Heart left ventricle (tissue), 16 donors: ENCODE data around the gene UPK3A. TPM values are rescaled to one million over a fixed set of nuclear protein-coding genes. Genes with fewer than 3 reads are reported as not detected.

ENCODE experiments used
- ATAC-seq, 4 donors: fragments of 200-7000 bp; cut with Tn5 transposase; one replicate each; pipeline ENCODE4 v1.9.1; 2020 to 2022; ENCODE audit warnings: moderate library complexity in 4 of 4, mild to moderate bottlenecking in 3 of 4, moderate number of reproducible peaks in 1 of 4
- DNase-seq, 5 donors: peaks; one replicate each; pipeline ENCODE4 v3.0.0-alpha.2; 2020
- H3K27ac ChIP-seq, 12 donors: fragments of 200-600 bp; sonication (generic) in 4 of 12; one replicate each; pipeline versions ENCODE4 v1.5.0 to v1.8.0; 2016 to 2022; ENCODE audit warnings: mild to moderate bottlenecking in 2 of 12
- H3K27me3 ChIP-seq, 9 donors: fragments of 200-600 bp; sonication (generic) in 2 of 9; one replicate each; pipeline versions ENCODE4 v1.5.1 to v1.8.0; 2016 to 2022; ENCODE audit warnings: mild to moderate bottlenecking in 3 of 9
- H3K36me3 ChIP-seq, 9 donors: fragments of 200-600 bp; sonication (generic) in 2 of 9; one replicate each; pipeline versions ENCODE4 v1.5.0 to v1.8.0; 2018 to 2022; ENCODE audit warnings: mild to moderate bottlenecking in 2 of 9
- H3K4me1 ChIP-seq, 12 donors: fragments of 200-600 bp; sonication (generic) in 4 of 12; one replicate each; pipeline versions ENCODE4 v1.5.0 to v1.8.0; 2016 to 2022; ENCODE audit warnings: mild to moderate bottlenecking in 3 of 12
- H3K4me3 ChIP-seq, 12 donors: fragments of 200-600 bp; sonication (generic) in 4 of 12; one replicate each; pipeline versions ENCODE4 v1.5.0 to v1.8.0; 2017 to 2022; ENCODE audit warnings: mild to moderate bottlenecking in 9 of 12, moderate library complexity in 4 of 12
- H3K9me3 ChIP-seq, 12 donors: fragments of 200-600 bp; sonication (generic) in 4 of 12; one replicate each; pipeline versions ENCODE4 v1.5.0 to v1.8.0; 2016 to 2022; ENCODE audit warnings: mild to moderate bottlenecking in 1 of 12
- CTCF ChIP-seq, 12 donors: fragments of 200-600 bp; sonication (generic) in 4 of 12; IDR thresholded peaks; one replicate each; pipeline versions ENCODE4 v1.5.0 to v1.8.0; 2018 to 2022; ENCODE audit warnings: antibody characterized with exemption in 12 of 12, mild to moderate bottlenecking in 5 of 12
- POLR2A ChIP-seq, 2 donors: fragments of 450-650 bp; IDR thresholded peaks; one replicate each; pipeline ENCODE4 v1.6.1; 2017; ENCODE audit warnings: antibody characterized with exemption in 2 of 2, mild to moderate bottlenecking in 2 of 2, moderate library complexity in 2 of 2
- WGBS, 4 donors: extraction: QIAGEN DNeasy Blood & Tissue Kit in 2 of 4; methylation state at CpG; one replicate each; pipeline versions ENCODE4 v1.1.5 to v1.1.7; 2013 to 2018; 5-methylcytosine and 5-hydroxymethylcytosine counted together
- intact Hi-C, 10 donors: fragments of 100-400 bp; cut with DNase I; formaldehyde crosslinking; loops; one replicate each; pipeline versions ENCODE4 v1.11.1 to v1.14.2; 2022
- polyA plus RNA-seq, 2 donors: library from polyadenylated mRNA; stranded (reverse); fragments of 200-250 nt; gene quantifications; one replicate each; pipeline ENCODE4 v1.2.3, GENCODE V29; 2013
- total RNA-seq, 9 donors: library from RNA; depleted of rRNA in 2 of 9; stranded (reverse); fragments of >200 nt in 2 of 9; fragmentation: NEBNext Ultra II Directional in 3 of 9; extraction: Animal tissue kit (Norgen Biotek cat#: 25700) in 3 of 9; gene quantifications; one replicate each; pipeline versions ENCODE4 v1.1.0 to v1.2.4, GENCODE V29; 2016 to 2023
- donor health status: ischemic (EF 13 %, LVEDD 7.1; RV severe dilation, severe dysfunction).
- donor health status: healthy with polysubstance abuse.
- donor health status: DM: no; HTN: yes; CAD: no.
- donor health status: DM: no; HTN: no; CAD: no.
- donor health status: ischemic (EF 25% LVEDD 6.9; RV normal size, moderate dysfunction).
- donor health status: ischemic (EF 25% LVEDD 5.7; RV mildly dilated, moderate dysfunction).
- donor health status: healthy.
- donor health status: DM: yes; HTN: yes; CAD: no.
- donor health status: ischemic (EF 35%, LVEDD 5.7; RV mildly dilated, moderate dysfunction).
- donor health status: nonischemic (EF 11% LVEDD 7.7; RV severe dilation, severe dysfunction).
- donor health status: DM: yes; HTN: yes; CAD: no.
- donor health status: PGD.
- donor health status: ischemic (EF 29% LVEDD 5.4; RV normal size, mild dysfunction).
- donor health status: nonischemic (EF 23%, LVEDD 6.1; RV moderate dilation, normal function).

UPK3A gene
- total and polyA plus RNA-seq, 11 donors: 0.15 to 0.45 (median 0.34) TPM; not detected in 8

- H3K27ac ChIP-seq: peak overlapping the region in 8 of 12 donors; percentile 9 to 57 (median 36)
- WGBS, 4 donors: 11 to 30% (median 14%) methylated on average over 6 of the region's 6 CpGs
- DNase-seq (no peak), ATAC-seq (peak; percentile 54 to 80 (median 58))
- H3K27me3 ChIP-seq: no peaks in the 10 kb centered on the region
- TF ChIP-seq CTCF (IDR thresholded peaks at IDR 0.05) (no peak), POLR2A (IDR thresholded peaks at IDR 0.05) (no peak)
- H3K9me3 ChIP-seq: no peaks in the 10 kb centered on the region
- H3K36me3 ChIP-seq: peaks cover 0 to 73% (median 19%) of the 10 kb centered on the region in 9 donors
- intact Hi-C loops: no loop called here
- peaks cover 0 to 29% (median 23%) of the 10 kb centered on the region in 12 donors for H3K4me1 ChIP-seq
- H3K4me3 ChIP-seq: no peak overlapping the region
Measured at GRCh38 chr22:45341498-45341897, 56.7 kb downstream of the UPK3A start.

GRCh38 chr22:45343143-45343542, 58.4 kb downstream of the UPK3A start:
- intact Hi-C loops: no loop called here
- Histone ChIP-seq H3K4me1 (peaks cover 0 to 17% (median 11%) of the 10 kb centered on the region in 12 donors), H3K27ac (no peak overlapping the region), H3K27me3 (no peaks in the 10 kb centered on the region), H3K9me3 (no peaks in the 10 kb centered on the region), H3K36me3 (peaks cover 0 to 74% (median 19%) of the 10 kb centered on the region in 9 donors), H3K4me3 (no peak overlapping the region)
- 82 to 90% (median 87%) methylated on average over 8 of the region's 8 CpGs for WGBS, 4 donors
- DNase-seq (no peak), ATAC-seq (no peak)
- TF ChIP-seq CTCF (IDR thresholded peaks at IDR 0.05) (no peak), POLR2A (IDR thresholded peaks at IDR 0.05) (no peak)

GRCh38 chr22:45344334-45344733, 59.6 kb downstream of the UPK3A start:
- H3K4me3 ChIP-seq: no peak overlapping the region

More at GRCh38 chr22:45344334-45344733, 59.6 kb downstream of the UPK3A start:
- 48 to 74% (median 71%) methylated on average over 5 of the region's 5 CpGs for WGBS, 4 donors
- intact Hi-C loops: no loop called here
- H3K36me3 ChIP-seq: peaks cover 0 to 62% (median 13%) of the 10 kb centered on the region in 9 donors
- TF ChIP-seq POLR2A (IDR thresholded peaks at IDR 0.05): no peak
- TF ChIP-seq CTCF (IDR thresholded peaks at IDR 0.05): peak in 3 of 12 donors; percentile 12 to 27 (median 26)
- no peaks in the 10 kb centered on the region for H3K9me3 ChIP-seq
- no peaks in the 10 kb centered on the region for H3K27me3 ChIP-seq
- H3K4me1 ChIP-seq: peaks cover 0 to 17% (median 11%) of the 10 kb centered on the region in 12 donors
- H3K27ac ChIP-seq: no peak overlapping the region
- ATAC-seq (peak in 3 of 4 donors; percentile 48 to 63 (median 55)), DNase-seq (no peak)

Other genes with a start within 250 kb of the UPK3A start
- 10 to 100 TPM; 11.7 to 42.6 (median 14.4) TPM for gene NUP50, start 121.0 kb upstream of the UPK3A start, total RNA-seq
- 10 to 100 TPM in 1 of 2 donors, 1 to 10 TPM in 1; 5.8 to 10.5 TPM for gene NUP50, start 121.0 kb upstream of the UPK3A start, polyA plus RNA-seq
- gene KIAA0930, start 44.1 kb upstream of the UPK3A start, total RNA-seq: 10 to 100 TPM; 14.7 to 67.1 (median 18.7) TPM
- gene KIAA0930, start 44.1 kb upstream of the UPK3A start, polyA plus RNA-seq: 10 to 100 TPM in 1 of 2 donors, 1 to 10 TPM in 1; 8.5 to 25.1 TPM
- gene FAM118A, start 25.0 kb downstream of the UPK3A start, total RNA-seq: 10 to 100 TPM in 6 of 9 donors, 1 to 10 TPM in 3; 4.0 to 46.8 (median 15.0) TPM
- gene FAM118A, start 25.0 kb downstream of the UPK3A start, polyA plus RNA-seq: 10 to 100 TPM; 13.1 to 17.4 TPM
- not detected for gene SMC1B, start 128.7 kb downstream of the UPK3A start, total RNA-seq
- gene SMC1B, start 128.7 kb downstream of the UPK3A start, polyA plus RNA-seq: not detected
- 1 to 10 TPM in 1 of 9 donors, not detected in 8; 1.0 TPM for gene RIBC2, start 128.7 kb downstream of the UPK3A start, total RNA-seq
- under 1 TPM in 1 of 2 donors, not detected in 1; 0.07 TPM for gene RIBC2, start 128.7 kb downstream of the UPK3A start, polyA plus RNA-seq
- 100 to 1,000 TPM in 1 of 9 donors, 10 to 100 TPM in 8; 30.0 to 239 (median 50.3) TPM for gene FBLN1, start 217.9 kb downstream of the UPK3A start, total RNA-seq
- 10 to 100 TPM; 22.4 to 36.8 TPM for gene FBLN1, start 217.9 kb downstream of the UPK3A start, polyA plus RNA-seq